Measurements from ENCODE around the gene ARHGAP10.

ARHGAP10 gene

DNA sequence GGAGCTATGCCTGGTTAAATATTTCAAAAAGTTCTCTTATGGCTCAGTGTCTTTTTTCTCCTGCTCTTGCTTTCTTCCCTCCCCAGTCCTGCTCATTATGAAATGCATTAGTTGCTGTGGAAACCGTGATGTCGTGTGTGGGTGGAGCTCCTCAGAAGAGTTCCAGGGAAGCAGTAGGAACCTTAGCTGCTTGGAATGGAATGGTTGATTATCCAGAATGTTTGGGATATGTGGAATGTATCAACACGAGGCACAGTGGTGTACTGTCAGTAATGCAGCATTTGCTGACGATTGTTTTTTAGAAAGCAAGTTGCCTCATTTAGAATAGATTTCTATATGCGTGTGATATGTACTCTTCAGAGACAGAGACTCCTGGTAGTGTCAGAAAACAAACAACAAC lies 333.2 kb downstream of the ARHGAP10 start:
- TF ChIP-seq, protein P1, sequence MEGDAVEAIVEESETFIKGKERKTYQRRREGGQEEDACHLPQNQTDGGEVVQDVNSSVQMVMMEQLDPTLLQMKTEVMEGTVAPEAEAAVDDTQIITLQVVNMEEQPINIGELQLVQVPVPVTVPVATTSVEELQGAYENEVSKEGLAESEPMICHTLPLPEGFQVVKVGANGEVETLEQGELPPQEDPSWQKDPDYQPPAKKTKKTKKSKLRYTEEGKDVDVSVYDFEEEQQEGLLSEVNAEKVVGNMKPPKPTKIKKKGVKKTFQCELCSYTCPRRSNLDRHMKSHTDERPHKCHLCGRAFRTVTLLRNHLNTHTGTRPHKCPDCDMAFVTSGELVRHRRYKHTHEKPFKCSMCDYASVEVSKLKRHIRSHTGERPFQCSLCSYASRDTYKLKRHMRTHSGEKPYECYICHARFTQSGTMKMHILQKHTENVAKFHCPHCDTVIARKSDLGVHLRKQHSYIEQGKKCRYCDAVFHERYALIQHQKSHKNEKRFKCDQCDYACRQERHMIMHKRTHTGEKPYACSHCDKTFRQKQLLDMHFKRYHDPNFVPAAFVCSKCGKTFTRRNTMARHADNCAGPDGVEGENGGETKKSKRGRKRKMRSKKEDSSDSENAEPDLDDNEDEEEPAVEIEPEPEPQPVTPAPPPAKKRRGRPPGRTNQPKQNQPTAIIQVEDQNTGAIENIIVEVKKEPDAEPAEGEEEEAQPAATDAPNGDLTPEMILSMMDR (IDR thresholded peaks at IDR 0.05; ENCODE audit: low read depth, low read length, missing control alignments) = no peak
- DNase-seq (ENCODE audit: extremely low read depth, low read depth) = peak; percentile 11
- H3K4me3 ChIP-seq (replicated peaks; ENCODE audit: low read depth, low read length) = no peak overlapping the region

DNA sequence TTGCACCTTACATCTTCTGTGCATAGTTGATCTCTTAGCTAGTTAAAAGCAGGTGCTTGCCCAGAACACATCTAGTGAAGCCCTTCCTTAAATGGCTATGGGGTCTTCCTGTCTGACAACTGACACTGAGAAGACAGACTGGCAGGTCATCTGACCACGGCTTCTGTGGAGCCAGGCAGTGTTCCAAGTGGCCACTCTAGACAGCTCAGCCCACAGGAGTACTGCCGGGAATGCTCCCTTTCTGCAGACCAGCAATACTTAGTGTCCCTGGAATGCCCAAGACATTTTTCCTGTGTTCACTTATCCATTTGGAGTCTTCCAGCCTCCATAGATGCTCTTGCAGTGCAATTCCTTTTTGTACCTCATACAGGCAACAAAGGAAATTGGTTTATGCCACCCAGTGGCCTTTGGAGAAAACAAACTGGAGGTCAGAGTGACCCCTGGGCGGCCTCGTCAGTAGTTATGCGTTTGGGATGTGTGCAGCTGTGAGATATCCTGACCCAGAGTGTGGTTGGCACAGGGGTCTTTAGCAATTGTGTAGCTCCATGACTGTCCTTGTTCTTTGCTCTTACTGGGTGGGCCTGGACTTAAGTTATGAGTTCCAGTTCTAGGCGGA lies 335.5 kb downstream of the ARHGAP10 start:
- TF ChIP-seq, protein P1 (IDR thresholded peaks at IDR 0.05; ENCODE audit: low read depth, low read length, missing control alignments) = no peak
- no peak overlapping the region for H3K4me3 ChIP-seq (replicated peaks; ENCODE audit: low read depth, low read length)
- DNase-seq (ENCODE audit: extremely low read depth, low read depth) = no peak

DNA sequence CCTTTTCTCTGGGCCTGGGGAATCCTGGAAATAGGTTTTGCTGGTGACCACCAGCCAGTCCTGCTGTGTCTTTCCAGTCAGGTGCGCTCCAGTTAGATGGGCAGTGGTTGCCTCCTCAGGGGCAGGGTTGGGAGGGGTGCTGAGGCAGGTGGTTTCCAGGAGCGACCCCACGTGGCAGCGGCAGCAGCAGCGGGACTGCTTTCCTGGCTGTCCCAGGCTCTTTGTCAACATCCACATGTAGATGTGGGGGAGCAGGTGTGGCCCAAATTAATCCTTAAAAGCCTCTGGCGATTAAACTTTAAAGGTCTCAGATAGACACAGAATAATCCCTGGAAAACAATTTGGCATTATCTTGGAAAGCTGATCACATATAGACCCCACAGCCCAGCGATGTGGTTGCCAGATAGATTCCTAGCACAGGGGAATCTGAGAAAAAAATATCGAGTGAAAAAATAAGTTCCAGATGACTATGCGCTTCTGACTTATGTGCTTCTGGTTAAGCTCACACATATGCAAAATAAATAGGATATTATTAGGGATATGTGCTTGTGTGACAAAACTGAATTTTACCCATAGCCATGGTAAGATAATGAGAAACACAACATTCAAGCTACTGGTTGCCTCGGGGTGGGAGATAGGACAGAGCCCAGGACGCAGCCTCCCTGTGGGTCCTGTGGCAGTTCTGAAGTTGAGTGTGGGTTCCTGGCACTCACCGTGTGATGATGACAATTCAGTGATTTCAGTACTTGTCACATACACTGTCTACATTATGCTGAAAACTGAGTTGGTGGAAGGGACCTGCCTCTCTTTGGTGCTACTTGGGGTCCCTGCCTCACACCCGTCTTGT lies 336.4 kb downstream of the ARHGAP10 start:
- TF ChIP-seq, protein P1 (IDR thresholded peaks at IDR 0.05; ENCODE audit: low read depth, low read length, missing control alignments) = no peak
- DNase-seq (ENCODE audit: extremely low read depth, low read depth) = no peak
- no peak overlapping the region for H3K4me3 ChIP-seq (replicated peaks; ENCODE audit: low read depth, low read length)

DNA sequence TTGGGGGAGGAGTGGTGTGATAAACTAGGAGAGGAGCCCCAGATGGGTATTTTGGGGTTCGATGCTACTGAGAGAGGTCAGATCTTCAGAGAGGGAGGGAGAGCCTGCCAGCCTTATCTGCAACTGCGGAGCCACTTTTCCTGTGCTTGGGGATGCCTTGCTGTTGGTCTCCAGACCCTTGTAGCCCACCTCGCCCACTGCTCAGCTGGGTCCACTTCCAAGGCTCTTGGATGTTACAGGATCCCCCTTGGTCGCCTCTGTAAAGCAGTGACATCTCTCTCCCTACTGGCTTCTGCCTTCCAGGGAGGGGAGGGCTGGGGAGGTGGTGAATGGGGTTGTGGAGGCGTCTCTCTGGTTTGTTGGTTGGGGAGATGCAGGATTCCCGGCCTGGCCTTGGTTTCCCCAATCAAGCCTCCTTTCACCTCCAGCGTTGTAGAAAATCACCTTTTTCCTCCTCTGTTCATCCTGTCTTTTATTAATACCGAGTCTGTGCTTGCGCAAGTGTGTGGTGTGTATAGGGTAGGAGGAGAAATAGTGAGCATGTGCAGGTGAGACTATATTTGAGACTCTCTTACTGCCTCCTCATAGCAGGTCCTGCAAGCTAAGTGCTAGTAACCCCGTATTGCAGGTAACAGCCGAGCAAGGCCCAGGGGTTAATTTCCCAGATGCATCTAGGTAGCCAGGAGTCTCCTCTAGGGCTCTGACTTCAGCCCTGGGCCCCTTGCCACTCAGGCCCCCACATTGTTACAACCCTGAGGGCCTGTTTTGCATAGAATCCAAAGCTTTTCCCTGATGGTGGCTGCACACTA lies 337.4 kb downstream of the ARHGAP10 start:
- TF ChIP-seq, protein P1 (IDR thresholded peaks at IDR 0.05; ENCODE audit: low read depth, low read length, missing control alignments) = no peak
- DNase-seq (ENCODE audit: extremely low read depth, low read depth) = no peak
- H3K4me3 ChIP-seq (replicated peaks; ENCODE audit: low read depth, low read length) = no peak overlapping the region

DNA sequence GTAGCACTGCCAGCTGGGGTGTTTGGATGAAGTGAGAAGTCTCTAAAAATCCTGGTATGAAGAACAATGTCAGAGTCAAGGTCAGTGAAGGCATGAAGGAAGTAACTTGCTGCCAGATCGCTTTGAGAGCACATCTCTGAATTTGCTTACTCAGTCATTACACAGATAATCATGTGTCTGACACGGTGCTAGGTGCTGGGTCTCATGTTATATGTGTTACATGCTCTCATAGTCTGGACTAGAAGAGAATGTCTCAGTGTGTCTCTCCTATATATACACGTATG lies 337.9 kb downstream of the ARHGAP10 start:
- DNase-seq (ENCODE audit: extremely low read depth, low read depth) = no peak
- TF ChIP-seq, protein P1 (IDR thresholded peaks at IDR 0.05; ENCODE audit: low read depth, low read length, missing control alignments) = no peak
- H3K4me3 ChIP-seq (replicated peaks; ENCODE audit: low read depth, low read length) = no peak overlapping the region

DNA sequence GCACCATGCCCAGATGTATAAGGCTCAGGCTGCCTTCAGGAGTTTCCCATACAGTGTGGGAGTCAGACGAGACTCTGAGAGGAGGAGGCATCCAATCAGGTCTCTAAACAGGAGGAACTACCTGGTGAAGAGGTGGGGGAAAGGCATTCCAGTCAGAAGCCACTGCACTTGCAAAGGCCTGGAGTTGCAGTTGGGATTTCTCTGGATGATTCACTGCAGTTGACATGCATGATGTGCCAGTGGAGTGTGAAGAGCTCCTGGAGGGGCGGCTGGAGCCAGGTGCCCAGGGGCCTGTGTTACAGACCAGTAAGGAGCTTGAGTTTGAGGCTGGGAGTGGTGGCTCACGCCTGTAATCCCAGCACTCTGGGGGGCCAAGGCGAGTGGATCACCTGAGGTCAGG lies 339.1 kb downstream of the ARHGAP10 start:
- H3K4me3 ChIP-seq (replicated peaks; ENCODE audit: low read depth, low read length) = no peak overlapping the region
- TF ChIP-seq, protein P1 (IDR thresholded peaks at IDR 0.05; ENCODE audit: low read depth, low read length, missing control alignments) = no peak
- no peak for DNase-seq (ENCODE audit: extremely low read depth, low read depth)
